Stimulated activated naive CD8-positive, alpha-beta T cell treated with anti-CD3 and anti-CD28 coated beads, Interleukin-15, Interleukin-2, amounts not matched to agents 100 ng/mL and 50 ng/mL, for 24 hours (primary cell): ENCODE data around the gene ARHGAP42.

ENCODE experiments used
- H3K27ac Mint-ChIP-seq: one replicate; pipeline ENCODE4 v1.8.0; 2021; ENCODE audit warnings: mild to moderate bottlenecking, mixed read lengths
- H3K27me3 Mint-ChIP-seq: one replicate; pipeline ENCODE4 v1.8.0; 2021; ENCODE audit warnings: mixed read lengths
- H3K36me3 Mint-ChIP-seq: one replicate; pipeline ENCODE4 v1.8.0; 2021; ENCODE audit warnings: low read depth, mixed read lengths
- H3K4me1 Mint-ChIP-seq: one replicate; pipeline ENCODE4 v1.8.0; 2021; ENCODE audit warnings: low read depth, mixed read lengths
- H3K4me3 Mint-ChIP-seq: one replicate; pipeline ENCODE4 v1.8.0; 2021; ENCODE audit warnings: mild to moderate bottlenecking, mixed read lengths
- H3K9me3 Mint-ChIP-seq: one replicate; pipeline ENCODE4 v1.8.0; 2021; ENCODE audit warnings: mixed read lengths

Gene ARHGAP42

DNA sequence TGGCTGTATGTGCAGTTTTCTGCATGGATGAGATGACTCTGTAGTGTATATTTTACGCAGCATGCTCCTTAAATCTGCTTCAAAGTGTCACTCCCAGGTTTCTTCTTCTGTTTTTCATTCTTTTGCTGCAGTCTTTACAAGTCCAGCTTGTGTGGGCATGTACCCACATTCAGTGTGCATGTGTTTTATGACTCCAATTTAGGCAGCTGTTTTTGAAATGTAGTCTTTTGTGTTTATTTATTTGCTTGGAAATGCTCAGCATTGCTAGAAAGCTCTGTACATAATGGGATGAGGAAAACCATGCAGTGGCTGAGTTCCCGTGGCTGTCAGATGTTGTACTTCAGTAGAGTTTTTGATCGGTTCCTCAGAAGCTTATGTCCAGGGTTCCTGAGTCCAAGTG, 138.5 kb downstream of the ARHGAP42 start:
- H3K27ac Mint-ChIP-seq = no peak overlapping the region
- H3K27me3 Mint-ChIP-seq = no peaks in the 10 kb centered on the region
- no peaks in the 10 kb centered on the region for H3K9me3 Mint-ChIP-seq
- no peaks in the 10 kb centered on the region for H3K36me3 Mint-ChIP-seq
- no peaks in the 10 kb centered on the region for H3K4me1 Mint-ChIP-seq
- no peak overlapping the region for H3K4me3 Mint-ChIP-seq

DNA sequence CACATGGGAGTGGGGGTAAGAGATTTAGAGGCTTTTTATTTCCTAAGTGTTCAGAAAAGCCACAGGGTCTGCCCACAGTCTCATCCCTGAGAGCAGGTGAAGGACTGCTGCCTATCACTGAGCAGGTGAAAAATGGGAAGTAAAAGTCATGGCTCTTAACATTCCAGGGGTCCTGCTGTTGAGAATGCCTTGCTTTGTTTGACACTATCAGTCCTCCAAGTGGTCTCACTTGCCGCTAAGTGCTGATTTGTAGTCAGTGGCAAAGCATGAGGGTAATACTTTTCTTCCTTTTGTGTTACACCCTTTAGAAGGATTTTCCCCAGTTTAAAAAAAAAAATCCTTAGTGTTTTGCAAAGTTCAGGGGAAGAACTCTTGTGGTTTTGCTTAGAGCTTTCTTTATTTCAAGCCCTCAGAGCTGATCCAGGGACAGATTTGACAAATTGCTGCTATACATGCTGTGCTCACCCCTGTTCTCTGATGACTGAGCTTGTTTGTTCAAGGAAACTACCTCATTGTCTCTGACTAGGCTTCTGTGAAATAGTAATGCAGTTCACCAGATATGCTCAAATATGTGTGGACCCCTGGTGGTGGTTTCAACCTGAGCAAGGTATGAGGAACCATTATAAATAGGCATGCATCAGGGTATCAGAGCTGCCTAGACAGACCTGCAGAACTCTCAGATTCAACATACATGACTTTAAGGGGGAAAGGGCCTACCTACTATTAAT, 141.0 kb downstream of the ARHGAP42 start:
- no peaks in the 10 kb centered on the region for H3K27me3 Mint-ChIP-seq
- H3K27ac Mint-ChIP-seq = no peak overlapping the region
- no peaks in the 10 kb centered on the region for H3K4me1 Mint-ChIP-seq
- H3K4me3 Mint-ChIP-seq = no peak overlapping the region
- no peaks in the 10 kb centered on the region for H3K36me3 Mint-ChIP-seq
- no peaks in the 10 kb centered on the region for H3K9me3 Mint-ChIP-seq

DNA sequence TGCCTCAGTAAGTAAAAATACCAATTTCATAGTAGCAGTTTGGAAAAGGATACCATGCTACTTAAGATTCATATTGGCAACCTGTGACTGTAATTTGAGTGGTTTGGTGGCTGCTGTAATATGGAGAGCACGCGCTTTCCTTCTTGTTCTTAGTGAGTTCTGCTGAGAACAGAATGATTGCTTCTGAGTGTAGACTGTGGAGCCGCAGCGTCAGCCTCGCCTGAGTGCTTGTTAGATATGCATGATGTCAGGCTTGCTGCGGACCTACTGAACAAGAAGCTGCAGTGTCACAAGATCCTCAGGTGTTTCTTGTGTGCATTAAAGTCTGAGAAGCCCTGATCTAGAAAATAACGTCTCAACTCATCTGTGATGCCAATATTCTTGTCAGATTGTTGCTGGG, 143.2 kb downstream of the ARHGAP42 start:
- no peak overlapping the region for H3K4me3 Mint-ChIP-seq
- no peaks in the 10 kb centered on the region for H3K4me1 Mint-ChIP-seq
- H3K36me3 Mint-ChIP-seq = no peaks in the 10 kb centered on the region
- no peaks in the 10 kb centered on the region for H3K27me3 Mint-ChIP-seq
- H3K9me3 Mint-ChIP-seq = no peaks in the 10 kb centered on the region
- H3K27ac Mint-ChIP-seq = no peak overlapping the region

DNA sequence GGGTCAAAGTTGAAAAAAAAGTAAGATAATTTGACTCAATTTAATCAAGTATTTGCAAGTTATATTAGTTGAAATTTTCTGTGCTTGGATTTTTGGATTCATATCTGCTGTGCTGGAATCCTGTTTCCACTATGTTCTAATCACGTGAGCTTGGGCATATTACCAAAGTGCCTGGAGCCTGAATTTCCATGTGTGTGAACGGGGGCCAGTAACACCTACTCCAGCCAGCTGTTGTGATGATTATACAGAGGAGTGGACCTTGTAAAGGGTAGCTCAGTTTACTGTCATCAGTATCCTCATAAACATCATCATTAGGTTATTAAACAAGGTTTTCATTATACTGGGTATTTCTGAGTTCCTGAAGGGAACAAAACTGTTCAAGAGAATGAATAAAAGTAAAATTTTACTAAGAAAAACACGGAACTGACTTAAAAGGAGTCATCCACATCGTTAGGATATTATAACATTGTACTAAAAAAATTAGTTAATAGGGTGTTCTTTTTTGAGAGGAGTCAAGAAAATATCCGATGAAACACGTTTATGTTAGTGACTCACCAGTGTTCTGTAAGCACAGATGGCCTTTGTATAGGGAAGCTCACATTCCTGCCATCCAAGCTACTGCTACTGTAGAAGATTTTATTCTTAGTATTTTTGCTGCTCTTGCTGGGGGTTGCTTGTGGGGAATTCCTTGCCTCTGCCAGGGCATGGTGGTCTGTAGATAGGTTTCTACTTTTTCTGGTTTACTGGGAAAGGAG, 144.1 kb downstream of the ARHGAP42 start:
- no peaks in the 10 kb centered on the region for H3K27me3 Mint-ChIP-seq
- no peaks in the 10 kb centered on the region for H3K9me3 Mint-ChIP-seq
- H3K27ac Mint-ChIP-seq = no peak overlapping the region
- no peak overlapping the region for H3K4me3 Mint-ChIP-seq
- no peaks in the 10 kb centered on the region for H3K36me3 Mint-ChIP-seq
- H3K4me1 Mint-ChIP-seq = no peaks in the 10 kb centered on the region

DNA sequence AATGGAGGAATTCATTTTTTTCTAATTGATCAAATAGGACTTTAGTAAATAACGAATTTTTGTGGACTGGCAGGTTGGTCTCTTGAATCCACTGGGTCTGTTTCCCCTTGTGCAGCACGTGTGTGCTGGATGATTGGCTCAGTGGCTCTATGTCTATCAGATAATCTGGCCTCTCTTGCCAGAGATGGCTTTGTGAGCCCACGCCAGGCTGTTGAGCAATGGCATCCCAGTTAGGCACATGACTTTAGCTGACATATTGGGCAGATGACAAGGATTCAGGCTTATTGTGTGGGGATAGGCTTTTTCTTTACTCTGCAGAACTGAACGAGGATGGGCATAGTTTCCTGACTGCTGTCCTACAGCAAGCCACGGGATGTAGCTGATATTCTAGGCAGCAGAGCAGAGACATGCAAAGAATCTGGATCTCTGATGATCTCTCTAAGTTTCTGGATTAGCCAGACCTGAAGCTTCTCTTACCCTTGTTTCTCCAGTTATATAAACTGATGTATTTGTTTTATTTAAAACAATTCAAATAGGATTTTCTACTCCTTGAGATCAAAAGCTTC, 144.9 kb downstream of the ARHGAP42 start:
- Mint-ChIP-seq H3K27ac (no peak overlapping the region), H3K4me3 (no peak overlapping the region), H3K9me3 (no peaks in the 10 kb centered on the region), H3K27me3 (no peaks in the 10 kb centered on the region), H3K4me1 (no peaks in the 10 kb centered on the region), H3K36me3 (no peaks in the 10 kb centered on the region)

DNA sequence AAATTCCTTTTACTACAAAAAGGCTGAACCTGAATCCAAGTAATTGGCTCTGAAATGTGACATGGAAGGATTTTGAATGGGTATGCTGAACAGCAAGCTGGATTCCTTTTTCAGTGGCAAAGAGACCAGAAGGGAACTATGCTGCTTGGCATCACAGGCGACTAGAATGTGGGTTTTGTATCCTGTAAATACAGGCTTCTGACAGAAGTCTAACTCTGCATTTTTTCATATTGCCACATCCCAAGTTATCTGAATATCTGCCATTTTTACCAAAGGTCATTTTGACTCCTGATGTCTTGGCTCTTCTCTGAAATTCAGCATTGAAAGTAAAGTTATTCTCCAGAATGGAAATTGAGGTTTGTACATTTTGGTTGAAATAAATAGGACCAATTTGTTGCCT, 145.7 kb downstream of the ARHGAP42 start:
- H3K27ac Mint-ChIP-seq = no peak overlapping the region
- no peaks in the 10 kb centered on the region for H3K36me3 Mint-ChIP-seq
- no peaks in the 10 kb centered on the region for H3K4me1 Mint-ChIP-seq
- H3K9me3 Mint-ChIP-seq = no peaks in the 10 kb centered on the region
- no peaks in the 10 kb centered on the region for H3K27me3 Mint-ChIP-seq
- H3K4me3 Mint-ChIP-seq = no peak overlapping the region

DNA sequence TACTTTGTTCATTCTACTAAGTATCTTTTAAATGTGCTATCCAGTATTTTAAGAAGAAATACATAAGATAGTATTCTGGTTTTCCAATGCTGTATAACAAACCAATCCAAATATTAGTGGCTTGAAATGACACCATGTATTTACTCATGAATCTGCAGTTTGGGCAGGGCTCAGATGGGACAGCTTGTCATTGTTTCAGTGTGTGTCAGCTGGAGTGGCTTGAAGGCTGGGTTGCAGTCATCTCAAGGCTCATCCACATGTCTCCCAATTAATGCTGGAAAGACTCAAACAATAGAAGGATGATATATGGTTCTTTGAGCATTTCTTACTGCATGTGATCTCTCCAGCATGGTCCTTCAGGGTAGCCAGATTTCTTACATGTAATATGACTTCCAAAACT, 146.2 kb downstream of the ARHGAP42 start:
- H3K4me1 Mint-ChIP-seq = no peaks in the 10 kb centered on the region
- no peaks in the 10 kb centered on the region for H3K9me3 Mint-ChIP-seq
- no peak overlapping the region for H3K4me3 Mint-ChIP-seq
- H3K27me3 Mint-ChIP-seq = no peaks in the 10 kb centered on the region
- H3K27ac Mint-ChIP-seq = no peak overlapping the region
- H3K36me3 Mint-ChIP-seq = no peaks in the 10 kb centered on the region

DNA sequence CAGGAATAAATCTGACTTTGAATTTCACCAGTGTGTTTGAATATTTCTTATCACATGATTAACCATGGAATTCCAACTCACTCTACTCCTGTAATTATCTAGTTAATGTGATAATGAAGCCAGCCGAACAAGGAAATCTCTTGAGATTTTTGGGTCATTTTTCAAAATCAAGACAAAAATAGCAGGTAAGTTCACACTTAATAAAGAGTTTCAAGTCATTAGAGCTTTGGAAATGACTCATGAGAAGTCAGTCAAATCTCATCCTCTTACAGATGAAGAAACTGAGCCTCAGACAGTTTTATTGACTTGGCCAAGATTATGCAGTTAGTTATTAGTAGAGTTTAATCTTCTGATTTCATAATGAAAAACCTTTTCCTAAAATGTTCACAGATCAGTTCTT, 148.8 kb downstream of the ARHGAP42 start:
- no peaks in the 10 kb centered on the region for H3K4me1 Mint-ChIP-seq
- no peaks in the 10 kb centered on the region for H3K27me3 Mint-ChIP-seq
- no peak overlapping the region for H3K4me3 Mint-ChIP-seq
- no peaks in the 10 kb centered on the region for H3K9me3 Mint-ChIP-seq
- H3K36me3 Mint-ChIP-seq = no peaks in the 10 kb centered on the region
- no peak overlapping the region for H3K27ac Mint-ChIP-seq

DNA sequence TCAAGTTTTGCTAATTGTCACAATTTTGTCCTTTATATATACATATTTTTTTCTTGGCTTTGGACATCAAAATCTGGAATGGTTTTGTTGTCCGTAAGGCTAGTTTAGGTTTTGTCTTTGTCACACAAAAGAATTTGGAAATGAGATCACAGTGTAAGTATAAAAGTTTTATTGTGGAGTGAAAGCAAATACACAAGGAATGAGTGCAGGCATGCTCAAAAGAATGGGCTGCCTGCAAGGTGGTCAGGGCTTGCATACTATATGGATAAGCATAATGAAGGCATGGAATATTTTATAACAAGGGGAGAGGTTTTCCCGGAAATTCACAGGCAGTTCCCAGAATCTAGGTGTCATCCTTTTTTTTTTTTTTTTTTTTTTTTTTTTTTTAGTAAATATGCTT, 150.2 kb downstream of the ARHGAP42 start:
- H3K27me3 Mint-ChIP-seq = no peaks in the 10 kb centered on the region
- peaks cover 8% of the 10 kb centered on the region for H3K9me3 Mint-ChIP-seq
- H3K4me3 Mint-ChIP-seq = no peak overlapping the region
- no peaks in the 10 kb centered on the region for H3K36me3 Mint-ChIP-seq
- no peak overlapping the region for H3K27ac Mint-ChIP-seq
- H3K4me1 Mint-ChIP-seq = no peaks in the 10 kb centered on the region

DNA sequence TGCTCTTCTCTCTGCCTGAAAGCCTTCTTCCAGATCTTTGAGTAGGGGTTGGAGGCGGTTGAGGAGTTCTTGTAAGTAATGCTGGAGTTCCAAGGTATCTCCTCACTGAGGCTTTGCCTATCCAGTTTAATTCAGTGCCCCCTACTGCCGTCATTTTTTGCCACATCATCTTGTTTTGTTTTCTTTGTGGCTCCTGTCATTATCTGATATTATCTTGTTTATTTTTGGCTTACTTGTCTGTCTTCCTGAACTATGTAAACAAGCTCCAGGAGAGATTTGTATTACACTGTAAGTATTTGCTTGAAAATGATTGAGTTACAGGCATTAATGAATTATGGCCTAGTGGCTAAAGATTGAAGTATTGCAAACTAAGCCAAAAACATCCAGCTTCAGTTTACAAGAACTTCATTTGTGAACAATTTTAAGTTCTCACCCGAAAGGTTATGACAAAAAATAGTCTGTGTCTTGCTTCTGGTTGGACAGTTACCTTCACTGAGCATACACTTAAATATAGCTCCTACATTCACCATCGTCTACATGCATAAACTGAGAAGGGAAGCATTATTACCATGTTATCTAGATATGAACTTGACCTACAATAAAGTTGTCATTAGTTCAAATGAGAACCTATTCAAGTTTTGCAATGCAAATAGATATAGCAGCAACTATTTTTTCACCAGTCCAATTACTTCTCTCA, 154.8 kb downstream of the ARHGAP42 start:
- peaks cover 8% of the 10 kb centered on the region for H3K9me3 Mint-ChIP-seq
- no peaks in the 10 kb centered on the region for H3K36me3 Mint-ChIP-seq
- no peak overlapping the region for H3K27ac Mint-ChIP-seq
- no peak overlapping the region for H3K4me3 Mint-ChIP-seq
- no peaks in the 10 kb centered on the region for H3K27me3 Mint-ChIP-seq
- H3K4me1 Mint-ChIP-seq = no peaks in the 10 kb centered on the region

DNA sequence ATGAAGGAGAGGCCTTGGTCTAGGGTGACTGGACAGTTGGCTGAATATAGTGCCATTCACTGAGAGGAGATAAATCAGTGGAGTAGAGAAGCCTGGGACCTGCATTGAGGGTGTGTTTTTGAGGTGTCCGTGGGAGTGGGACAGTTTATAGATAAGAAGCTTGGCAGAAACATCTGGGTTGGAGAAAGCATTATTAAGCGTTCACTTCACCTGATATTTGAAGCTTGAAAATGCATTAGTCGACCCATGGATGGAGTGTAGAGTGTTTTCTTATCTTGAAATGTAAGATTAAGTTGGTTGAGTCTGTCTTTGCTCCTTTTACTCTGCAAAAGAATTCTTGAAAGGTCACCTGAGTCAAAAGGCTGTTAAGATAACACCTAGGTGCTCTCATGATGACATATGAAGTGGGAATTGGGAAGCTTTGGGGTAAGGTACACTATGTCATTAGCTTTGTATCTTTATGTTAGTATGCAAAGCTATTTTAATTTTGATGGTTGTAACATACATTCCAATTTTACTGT, 160.7 kb downstream of the ARHGAP42 start:
- Mint-ChIP-seq H3K9me3 (no peaks in the 10 kb centered on the region), H3K27ac (no peak overlapping the region), H3K36me3 (no peaks in the 10 kb centered on the region), H3K27me3 (no peaks in the 10 kb centered on the region), H3K4me3 (no peak overlapping the region), H3K4me1 (no peaks in the 10 kb centered on the region)

DNA sequence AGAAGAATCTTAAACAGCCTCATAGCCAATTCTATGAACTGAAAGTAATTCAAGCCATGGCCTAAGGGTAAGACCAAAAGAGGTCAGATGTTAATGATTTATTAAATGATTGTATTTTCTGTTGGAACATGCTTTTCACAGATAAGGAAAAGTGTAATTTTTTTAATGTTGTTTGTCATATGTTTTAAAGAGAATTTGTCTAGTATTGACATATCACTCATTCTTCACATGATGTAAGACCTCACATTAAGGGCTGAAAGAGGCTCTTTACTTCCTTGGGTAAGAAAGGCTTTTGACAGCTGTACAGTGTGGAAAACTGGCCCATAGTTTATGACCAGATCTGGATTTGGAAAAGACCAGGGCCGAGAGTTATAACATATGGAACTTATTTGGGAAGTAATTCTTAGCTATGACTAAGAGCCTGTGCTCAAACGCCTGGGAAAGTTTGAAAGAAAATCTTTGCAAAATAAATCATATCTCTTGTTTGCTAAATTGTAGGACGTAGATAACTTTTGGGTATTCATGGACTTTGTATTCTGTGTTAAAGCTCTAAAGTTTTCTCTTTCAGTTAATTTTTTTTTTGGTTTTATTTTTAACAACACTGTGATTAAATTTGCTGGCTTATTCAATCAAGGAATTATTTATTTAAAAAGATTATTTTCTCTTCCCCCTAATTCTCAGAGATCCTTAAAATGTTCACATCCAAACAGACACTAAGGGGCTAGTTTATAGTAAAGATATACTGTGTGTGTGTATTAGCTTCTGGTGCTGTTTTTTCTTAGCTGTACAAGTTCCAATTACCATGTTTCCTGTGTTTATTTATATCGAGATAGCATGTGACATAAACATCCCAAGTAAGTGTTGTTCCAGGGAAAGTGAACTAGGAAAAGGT, 162.2 kb downstream of the ARHGAP42 start:
- H3K4me1 Mint-ChIP-seq = no peaks in the 10 kb centered on the region
- no peaks in the 10 kb centered on the region for H3K36me3 Mint-ChIP-seq
- H3K4me3 Mint-ChIP-seq = no peak overlapping the region
- H3K27me3 Mint-ChIP-seq = no peaks in the 10 kb centered on the region
- no peak overlapping the region for H3K27ac Mint-ChIP-seq
- no peaks in the 10 kb centered on the region for H3K9me3 Mint-ChIP-seq

DNA sequence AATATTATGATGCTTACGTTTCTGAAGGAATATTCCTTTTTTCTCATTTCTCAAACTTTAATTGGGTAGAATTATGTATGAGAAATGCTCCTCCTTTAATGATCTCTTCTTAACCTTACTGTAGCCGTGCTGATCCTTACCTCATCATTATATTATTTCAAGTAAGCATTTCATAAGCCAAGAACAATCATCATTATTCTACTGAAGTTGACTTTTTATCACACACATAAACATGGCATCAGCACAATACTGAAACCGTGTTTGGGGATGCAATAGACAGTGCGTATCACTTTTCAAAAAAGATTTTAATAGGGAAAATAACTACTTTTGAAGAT, 162.8 kb downstream of the ARHGAP42 start:
- Mint-ChIP-seq H3K9me3 (no peaks in the 10 kb centered on the region), H3K36me3 (no peaks in the 10 kb centered on the region), H3K27me3 (no peaks in the 10 kb centered on the region), H3K27ac (no peak overlapping the region), H3K4me3 (no peak overlapping the region), H3K4me1 (no peaks in the 10 kb centered on the region)

DNA sequence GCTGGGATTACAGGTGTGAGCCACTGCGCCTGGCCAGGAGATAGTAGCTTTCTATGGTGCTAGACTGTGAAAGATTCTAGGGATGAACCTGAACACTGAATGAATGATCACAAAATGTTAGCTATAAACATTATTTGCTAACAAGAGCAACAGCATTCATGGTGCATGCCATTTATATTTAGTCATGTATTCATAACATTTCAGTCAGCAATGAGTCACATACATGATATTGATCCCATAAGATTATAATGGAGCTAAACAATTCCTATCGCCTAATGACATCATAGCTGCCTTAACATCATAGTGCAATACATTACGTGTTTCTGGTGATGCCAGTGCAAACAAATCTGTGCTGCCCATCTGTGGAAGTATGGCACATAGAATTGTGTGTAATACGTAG, 164.1 kb downstream of the ARHGAP42 start:
- no peaks in the 10 kb centered on the region for H3K9me3 Mint-ChIP-seq
- H3K4me3 Mint-ChIP-seq = no peak overlapping the region
- H3K36me3 Mint-ChIP-seq = no peaks in the 10 kb centered on the region
- H3K27me3 Mint-ChIP-seq = no peaks in the 10 kb centered on the region
- no peak overlapping the region for H3K27ac Mint-ChIP-seq
- no peaks in the 10 kb centered on the region for H3K4me1 Mint-ChIP-seq
